ENCODE data around the gene FNIP2. TPM values are rescaled to one million over a fixed set of nuclear protein-coding genes. Genes with fewer than 3 reads are reported as not detected.

FNIP2 gene
- polyA plus RNA-seq, 1 of the 3 experiments (the other 2 are of a cell fraction): 0.97 TPM

DNA sequence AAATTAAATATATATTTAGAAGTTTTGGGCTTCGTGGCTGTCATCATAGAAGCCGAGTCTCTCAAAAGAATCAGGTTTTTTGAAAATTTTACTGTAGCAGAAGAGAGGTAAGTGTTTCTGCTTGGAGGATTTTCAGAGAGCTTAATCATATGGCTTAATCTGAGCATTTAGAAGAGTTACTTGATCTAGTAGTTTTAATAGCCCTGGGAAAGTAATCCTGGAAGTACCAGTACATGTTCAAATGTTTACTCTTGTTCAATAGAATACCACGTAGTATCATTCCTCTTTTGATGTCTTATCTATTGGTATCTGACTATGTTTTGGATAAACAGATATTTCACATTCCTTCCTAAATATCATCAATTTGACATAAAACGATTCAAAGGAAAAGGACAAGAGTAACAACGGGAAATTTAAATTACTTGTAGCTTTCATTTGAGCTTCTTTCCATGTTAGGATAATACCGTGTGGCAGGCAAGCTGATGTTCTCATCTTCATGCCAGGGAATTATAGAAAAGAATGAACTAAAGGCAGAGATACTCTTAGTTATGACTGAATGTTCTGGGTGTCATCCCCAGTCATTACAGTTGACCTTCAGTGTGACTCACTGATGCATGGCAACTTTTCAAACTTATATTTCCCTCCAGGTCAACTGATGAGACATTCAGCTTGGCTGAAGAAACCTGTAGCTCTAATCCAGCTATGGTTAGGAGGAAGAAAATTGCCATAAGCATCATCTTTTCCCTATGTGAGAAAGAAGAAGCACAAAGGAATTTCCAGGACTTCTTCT lies 89.8 kb downstream of the FNIP2 start (continued):
- no peak for TF ChIP-seq SMC3 (IDR thresholded peaks at IDR 0.05; ENCODE audit: low read depth, low read length)
- TF ChIP-seq, protein P1, sequence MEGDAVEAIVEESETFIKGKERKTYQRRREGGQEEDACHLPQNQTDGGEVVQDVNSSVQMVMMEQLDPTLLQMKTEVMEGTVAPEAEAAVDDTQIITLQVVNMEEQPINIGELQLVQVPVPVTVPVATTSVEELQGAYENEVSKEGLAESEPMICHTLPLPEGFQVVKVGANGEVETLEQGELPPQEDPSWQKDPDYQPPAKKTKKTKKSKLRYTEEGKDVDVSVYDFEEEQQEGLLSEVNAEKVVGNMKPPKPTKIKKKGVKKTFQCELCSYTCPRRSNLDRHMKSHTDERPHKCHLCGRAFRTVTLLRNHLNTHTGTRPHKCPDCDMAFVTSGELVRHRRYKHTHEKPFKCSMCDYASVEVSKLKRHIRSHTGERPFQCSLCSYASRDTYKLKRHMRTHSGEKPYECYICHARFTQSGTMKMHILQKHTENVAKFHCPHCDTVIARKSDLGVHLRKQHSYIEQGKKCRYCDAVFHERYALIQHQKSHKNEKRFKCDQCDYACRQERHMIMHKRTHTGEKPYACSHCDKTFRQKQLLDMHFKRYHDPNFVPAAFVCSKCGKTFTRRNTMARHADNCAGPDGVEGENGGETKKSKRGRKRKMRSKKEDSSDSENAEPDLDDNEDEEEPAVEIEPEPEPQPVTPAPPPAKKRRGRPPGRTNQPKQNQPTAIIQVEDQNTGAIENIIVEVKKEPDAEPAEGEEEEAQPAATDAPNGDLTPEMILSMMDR (IDR thresholded peaks at IDR 0.05): no peak
- TF ChIP-seq RAD21 (IDR thresholded peaks at IDR 0.05; ENCODE audit: low read length): no peak
- TF ChIP-seq, protein P2, sequence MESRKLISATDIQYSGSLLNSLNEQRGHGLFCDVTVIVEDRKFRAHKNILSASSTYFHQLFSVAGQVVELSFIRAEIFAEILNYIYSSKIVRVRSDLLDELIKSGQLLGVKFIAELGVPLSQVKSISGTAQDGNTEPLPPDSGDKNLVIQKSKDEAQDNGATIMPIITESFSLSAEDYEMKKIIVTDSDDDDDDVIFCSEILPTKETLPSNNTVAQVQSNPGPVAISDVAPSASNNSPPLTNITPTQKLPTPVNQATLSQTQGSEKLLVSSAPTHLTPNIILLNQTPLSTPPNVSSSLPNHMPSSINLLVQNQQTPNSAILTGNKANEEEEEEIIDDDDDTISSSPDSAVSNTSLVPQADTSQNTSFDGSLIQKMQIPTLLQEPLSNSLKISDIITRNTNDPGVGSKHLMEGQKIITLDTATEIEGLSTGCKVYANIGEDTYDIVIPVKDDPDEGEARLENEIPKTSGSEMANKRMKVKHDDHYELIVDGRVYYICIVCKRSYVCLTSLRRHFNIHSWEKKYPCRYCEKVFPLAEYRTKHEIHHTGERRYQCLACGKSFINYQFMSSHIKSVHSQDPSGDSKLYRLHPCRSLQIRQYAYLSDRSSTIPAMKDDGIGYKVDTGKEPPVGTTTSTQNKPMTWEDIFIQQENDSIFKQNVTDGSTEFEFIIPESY (IDR thresholded peaks at IDR 0.05; ENCODE audit: borderline replicate concordance, low read depth): no peak
- no peak for TF ChIP-seq MXI1 (IDR thresholded peaks at IDR 0.05; ENCODE audit: low read depth, low read length)
- TF ChIP-seq RFX5 (IDR thresholded peaks at IDR 0.05; ENCODE audit: low read length): no peak
- peak; percentile 42; the same call in 1 of the 2 replicates for TF ChIP-seq TCF12 (IDR thresholded peaks at IDR 0.05)
- TF ChIP-seq, protein P3, sequence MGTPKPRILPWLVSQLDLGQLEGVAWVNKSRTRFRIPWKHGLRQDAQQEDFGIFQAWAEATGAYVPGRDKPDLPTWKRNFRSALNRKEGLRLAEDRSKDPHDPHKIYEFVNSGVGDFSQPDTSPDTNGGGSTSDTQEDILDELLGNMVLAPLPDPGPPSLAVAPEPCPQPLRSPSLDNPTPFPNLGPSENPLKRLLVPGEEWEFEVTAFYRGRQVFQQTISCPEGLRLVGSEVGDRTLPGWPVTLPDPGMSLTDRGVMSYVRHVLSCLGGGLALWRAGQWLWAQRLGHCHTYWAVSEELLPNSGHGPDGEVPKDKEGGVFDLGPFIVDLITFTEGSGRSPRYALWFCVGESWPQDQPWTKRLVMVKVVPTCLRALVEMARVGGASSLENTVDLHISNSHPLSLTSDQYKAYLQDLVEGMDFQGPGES (IDR thresholded peaks at IDR 0.05; ENCODE audit: low read depth, low read length): no peak

DNA sequence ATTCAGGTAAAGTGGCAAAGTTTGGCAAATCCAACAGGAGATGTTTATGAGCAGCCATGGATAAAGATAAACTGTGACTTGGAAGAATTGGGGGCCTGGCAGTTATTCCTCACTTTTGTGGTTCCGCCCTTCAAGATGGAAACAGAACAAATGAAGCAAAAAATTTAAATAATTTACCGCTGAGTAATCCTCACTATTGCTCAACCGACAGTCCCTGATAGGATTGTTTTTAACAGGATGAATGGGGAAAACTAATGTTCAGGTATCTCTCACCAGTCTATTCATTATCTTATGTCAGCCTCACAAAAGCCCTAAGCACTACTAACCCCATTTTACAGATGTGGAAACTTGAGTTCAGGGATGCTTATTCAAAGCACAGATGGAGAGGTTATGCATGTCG lies 90.8 kb downstream of the FNIP2 start:
- H3K27me3 ChIP-seq (ENCODE audit: insufficient read depth): no peaks in the 10 kb centered on the region
- TF ChIP-seq, protein P4, sequence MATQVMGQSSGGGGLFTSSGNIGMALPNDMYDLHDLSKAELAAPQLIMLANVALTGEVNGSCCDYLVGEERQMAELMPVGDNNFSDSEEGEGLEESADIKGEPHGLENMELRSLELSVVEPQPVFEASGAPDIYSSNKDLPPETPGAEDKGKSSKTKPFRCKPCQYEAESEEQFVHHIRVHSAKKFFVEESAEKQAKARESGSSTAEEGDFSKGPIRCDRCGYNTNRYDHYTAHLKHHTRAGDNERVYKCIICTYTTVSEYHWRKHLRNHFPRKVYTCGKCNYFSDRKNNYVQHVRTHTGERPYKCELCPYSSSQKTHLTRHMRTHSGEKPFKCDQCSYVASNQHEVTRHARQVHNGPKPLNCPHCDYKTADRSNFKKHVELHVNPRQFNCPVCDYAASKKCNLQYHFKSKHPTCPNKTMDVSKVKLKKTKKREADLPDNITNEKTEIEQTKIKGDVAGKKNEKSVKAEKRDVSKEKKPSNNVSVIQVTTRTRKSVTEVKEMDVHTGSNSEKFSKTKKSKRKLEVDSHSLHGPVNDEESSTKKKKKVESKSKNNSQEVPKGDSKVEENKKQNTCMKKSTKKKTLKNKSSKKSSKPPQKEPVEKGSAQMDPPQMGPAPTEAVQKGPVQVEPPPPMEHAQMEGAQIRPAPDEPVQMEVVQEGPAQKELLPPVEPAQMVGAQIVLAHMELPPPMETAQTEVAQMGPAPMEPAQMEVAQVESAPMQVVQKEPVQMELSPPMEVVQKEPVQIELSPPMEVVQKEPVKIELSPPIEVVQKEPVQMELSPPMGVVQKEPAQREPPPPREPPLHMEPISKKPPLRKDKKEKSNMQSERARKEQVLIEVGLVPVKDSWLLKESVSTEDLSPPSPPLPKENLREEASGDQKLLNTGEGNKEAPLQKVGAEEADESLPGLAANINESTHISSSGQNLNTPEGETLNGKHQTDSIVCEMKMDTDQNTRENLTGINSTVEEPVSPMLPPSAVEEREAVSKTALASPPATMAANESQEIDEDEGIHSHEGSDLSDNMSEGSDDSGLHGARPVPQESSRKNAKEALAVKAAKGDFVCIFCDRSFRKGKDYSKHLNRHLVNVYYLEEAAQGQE (IDR thresholded peaks at IDR 0.05; ENCODE audit: low read depth, low read length): no peak
- TF ChIP-seq ELF1 (IDR thresholded peaks at IDR 0.05) (no peak), FOXM1 (IDR thresholded peaks at IDR 0.05; ENCODE audit: low read depth) (no peak)
- TF ChIP-seq, protein P5, sequence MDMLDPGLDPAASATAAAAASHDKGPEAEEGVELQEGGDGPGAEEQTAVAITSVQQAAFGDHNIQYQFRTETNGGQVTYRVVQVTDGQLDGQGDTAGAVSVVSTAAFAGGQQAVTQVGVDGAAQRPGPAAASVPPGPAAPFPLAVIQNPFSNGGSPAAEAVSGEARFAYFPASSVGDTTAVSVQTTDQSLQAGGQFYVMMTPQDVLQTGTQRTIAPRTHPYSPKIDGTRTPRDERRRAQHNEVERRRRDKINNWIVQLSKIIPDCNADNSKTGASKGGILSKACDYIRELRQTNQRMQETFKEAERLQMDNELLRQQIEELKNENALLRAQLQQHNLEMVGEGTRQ (IDR thresholded peaks at IDR 0.05; ENCODE audit: borderline replicate concordance, low read depth, low read length): no peak
- WGBS (ENCODE audit: low lambda C conversion rate): 99% methylated on average over 4 of the region's 4 CpGs
- H3F3A ChIP-seq (replicated peaks; ENCODE audit: insufficient read depth): peaks cover 8% of the 10 kb centered on the region
- no peak for DNase-seq
- no peak overlapping the region for H2AFZ ChIP-seq (ENCODE audit: low read depth)
- no peak overlapping the region for H3K4me3 ChIP-seq (ENCODE audit: low read depth in 2 of 2, low read length in 1 of 2)
- H4K20me1 ChIP-seq (ENCODE audit: insufficient read depth): no peaks in the 10 kb centered on the region
- H3K9ac ChIP-seq: no peak overlapping the region
- no peaks in the 10 kb centered on the region for H3K79me2 ChIP-seq (ENCODE audit: insufficient read depth)
- H3K9me2 ChIP-seq: no peaks in the 10 kb centered on the region
- no peaks in the 10 kb centered on the region for H3K9me3 ChIP-seq
- no peak overlapping the region for H3K4me2 ChIP-seq
- ChIA-PET POLR2A (no interaction called here), CTCF (interaction anchor here (0.6 to 4.1 kb wide), 2 partner anchors 130 to 343 kb away, joined by 3 to 32 read pairs; no protein-coding TSS in a partner anchor)
- peaks cover 25 to 26% of the 10 kb centered on the region in 2 experiments for H3K36me3 ChIP-seq (replicated peaks in 1 of 2; ENCODE audit: control insufficient read depth in 1 of 2, insufficient read depth in 2 of 2, low read length in 1 of 2)
- peaks cover 0 to 11% of the 10 kb centered on the region in 2 experiments; a peak in 2 of 4 replicates for H3K4me1 ChIP-seq (ENCODE audit: control insufficient read depth in 1 of 2, insufficient read depth in 2 of 2, low read depth in 1 of 2, low read length in 1 of 2)
- no peak overlapping the region for H3K27ac ChIP-seq (ENCODE audit: low read depth in 2 of 2, low read length in 1 of 2)

Measured in SK-N-SH (cell line).